NCI-H1694 treated with DMSO at 0.1 percent for 48 hours (cell line): ENCODE results near the gene EMP2.
"Not testable (repeated sequence)": the region's sequence is repeated elsewhere in the genome, so short reads cannot be mapped to it uniquely, and the experiment has no call there.

Experiments
- DNase-seq: peaks from one replicate; lab custom pipeline; 2025; lab: John Stamatoyannopoulos, UW

The EMP2 gene

GRCh38 chr16:10521681-10522274, 58.6 kb downstream of the EMP2 start:
- peak; percentile 70 for DNase-seq

GRCh38 chr16:10520869-10521578, 59.4 kb downstream of the EMP2 start:
- DNase-seq, result no peak

GRCh38 chr16:10519929-10520868, 60.2 kb downstream of the EMP2 start:
- no peak for DNase-seq

GRCh38 chr16:10519297-10519696, 61.1 kb downstream of the EMP2 start:
- DNase-seq, result no peak

- DNase-seq, result no peak
These were observed 61.8 kb downstream of the EMP2 start for GRCh38 chr16:10518479-10519041.

GRCh38 chr16:10517868-10518267, 62.5 kb downstream of the EMP2 start:
- DNase-seq, result no peak

GRCh38 chr16:10514369-10515055, 65.9 kb downstream of the EMP2 start:
- peak; percentile 36 for DNase-seq

GRCh38 chr16:10511829-10512228, 68.6 kb downstream of the EMP2 start:
- no peak for DNase-seq

- DNase-seq, result no peak
These were observed 70.1 kb downstream of the EMP2 start for GRCh38 chr16:10510279-10510678.

- peak; percentile 70 for DNase-seq
These were observed 70.8 kb downstream of the EMP2 start for GRCh38 chr16:10509534-10510025.

- not testable (repeated sequence) for DNase-seq
These were observed 75.1 kb downstream of the EMP2 start for GRCh38 chr16:10505286-10505685.

- DNase-seq, result no peak
These were observed 76.0 kb downstream of the EMP2 start for GRCh38 chr16:10504404-10504885.

GRCh38 chr16:10502776-10503175, 77.6 kb downstream of the EMP2 start:
- no peak for DNase-seq

GRCh38 chr16:10501016-10501607, 79.3 kb downstream of the EMP2 start:
- no peak for DNase-seq

- no peak for DNase-seq
These were observed 79.8 kb downstream of the EMP2 start for GRCh38 chr16:10500582-10500981.

GRCh38 chr16:10497132-10498101, 83.0 kb downstream of the EMP2 start:
- no peak for DNase-seq

- DNase-seq, result no peak
These were observed 85.4 kb downstream of the EMP2 start for GRCh38 chr16:10495031-10495345.

- DNase-seq, result no peak
These were observed 85.9 kb downstream of the EMP2 start for GRCh38 chr16:10494343-10495030.

- no peak for DNase-seq
These were observed 87.1 kb downstream of the EMP2 start for GRCh38 chr16:10493276-10493675.
